HG02840 (cell line): ENCODE results near the gene ASIC3.

Experiments
- ATAC-seq: cut with Tn5 transposase; IDR thresholded peaks from one replicate; pipeline ENCODE4 v1.9.1; 2021; ENCODE audit warnings: mild to moderate bottlenecking, moderate library complexity, moderate number of reproducible peaks; ENCODE audit not compliant: unreplicated experiment, low FRiP score

ASIC3 gene

GRCh38 chr7:151099486-151100211 lies 51.3 kb downstream of the ASIC3 start:
- ATAC-seq: no peak

- no peak for ATAC-seq
Measured at GRCh38 chr7:151100921-151101320, 52.6 kb downstream of the ASIC3 start.

GRCh38 chr7:151101621-151102396 lies 53.5 kb downstream of the ASIC3 start:
- no peak for ATAC-seq
